HepG2 (cell line): ENCODE data around the gene NEURL4. TPM values are rescaled to one million over a fixed set of nuclear protein-coding genes. Genes with fewer than 3 reads are reported as not detected.
A peak's percentile ranks its signal among the peaks of the same experiment; 100 is the strongest.

Source experiments
- ATAC-seq: fragments of 200-7000 bp; cut with Tn5 transposase; 3 replicates; pipeline ENCODE4 v1.9.1; 2020; ENCODE audit warnings: mild to moderate bottlenecking, moderate library complexity
- BruUV-seq: library from RNA; stranded (reverse); fragments of 400-500 nt; replicated peaks from 2 replicates; lab custom pipeline; 2021; lab: Mats Ljungman, UMichigan
- CTCF ChIA-PET: fragments of 300-600 bp; formaldehyde crosslinking; extraction: SDS; loops from one replicate; lab custom pipeline; 2021; ENCODE audit warnings: low total read pairs, inconsistent platforms, low intra/inter-chr PET ratio; lab: Yijun Ruan, JAX
- POLR2A ChIA-PET: fragments of 350-600 bp; sonication (Branson Sonifier 250); formaldehyde crosslinking; loops from one replicate; lab custom pipeline; 2020; ENCODE audit warnings: antibody characterized with exemption, inconsistent platforms; lab: Yijun Ruan, JAX
- DNase-seq: peaks from one replicate; pipeline ENCODE4 v3.0.0-alpha.2; 2015; ENCODE audit warnings: low spot score
- FAIRE-seq: peaks from 3 replicates; lab custom pipeline; 2011; peaks lifted over from hg19 to GRCh38; lab: Jason Lieb, UNC
- H2AFZ ChIP-seq: one replicate; pipeline ENCODE4 v1.6.1; 2011; ENCODE audit warnings: low read length, inconsistent platforms
- H3K27ac ChIP-seq: fragments of 300-600 bp; 3 replicates; pipeline ENCODE4 v1.8.0; 2011; ENCODE audit warnings: mixed run types, mild to moderate bottlenecking, mixed read lengths, low read length, inconsistent platforms; ENCODE audit not compliant: insufficient read depth; ENCODE audit errors: extremely low read length
- H3K27me3 ChIP-seq, 2 experiments: fragments of 200-600 bp in 1 of 2; 2 replicates in 1 of 2; 3 replicates in 1 of 2; pipeline versions ENCODE4 v1.6.0 to v1.8.0; 2011; ENCODE audit warnings: low read length in 2 of 2, mild to moderate bottlenecking in 2 of 2, moderate library complexity in 2 of 2, inconsistent platforms in 1 of 2; ENCODE audit not compliant: insufficient read depth in 2 of 2, control insufficient read depth in 1 of 2
- H3K36me3 ChIP-seq, 2 experiments: fragments of 200-600 bp in 1 of 2; replicated peaks in 1 of 2; 2 replicates in 1 of 2; 3 replicates in 1 of 2; pipeline versions ENCODE4 v1.5.1 to v1.8.0; 2011; ENCODE audit warnings: low read length in 2 of 2, inconsistent platforms in 1 of 2; ENCODE audit not compliant: insufficient read depth in 2 of 2, control insufficient read depth in 1 of 2
- H3K4me1 ChIP-seq: 2 replicates; pipeline ENCODE4 v1.5.1; 2012; ENCODE audit warnings: low read length, inconsistent platforms; ENCODE audit not compliant: insufficient read depth
- H3K4me2 ChIP-seq: 2 replicates; pipeline ENCODE4 v1.6.0; 2011; ENCODE audit warnings: low read depth, low read length, inconsistent platforms
- H3K4me3 ChIP-seq, 3 experiments: fragments of 200-600 bp in 1 of 3; sonication (generic), shearing (Covaris generic) in 1 of 3; replicated peaks in 1 of 3; 2 replicates each; pipeline ENCODE4 v1.5.1; 2011 to 2016; ENCODE audit warnings: low read length in 3 of 3, inconsistent platforms in 2 of 3, low read depth in 2 of 3, mild to moderate bottlenecking in 2 of 3, control low read depth in 1 of 3, mixed read lengths in 1 of 3; ENCODE audit not compliant: insufficient read depth in 1 of 3
- H3K79me2 ChIP-seq: one replicate; pipeline ENCODE4 v1.6.1; 2011; ENCODE audit warnings: low read length, inconsistent platforms; ENCODE audit not compliant: insufficient read depth
- H3K9ac ChIP-seq: 2 replicates; pipeline ENCODE4 v1.6.0; 2011; ENCODE audit warnings: mild to moderate bottlenecking, low read depth, low read length, inconsistent platforms; ENCODE audit not compliant: insufficient read depth
- H3K9me3 ChIP-seq: 2 replicates; pipeline ENCODE4 v1.5.1; 2012; ENCODE audit warnings: mild to moderate bottlenecking, low read length
- H4K20me1 ChIP-seq: 2 replicates; pipeline ENCODE4 v1.6.0; 2011; ENCODE audit warnings: inconsistent platforms, mild to moderate bottlenecking, low read length, moderate library complexity; ENCODE audit not compliant: insufficient read depth
- CAMTA2 ChIP-seq: sonication (generic); formaldehyde crosslinking; IDR thresholded peaks from 2 replicates; pipeline ENCODE4 v1.4.0; 2020; ENCODE audit warnings: mild to moderate bottlenecking, missing genetic modification reagents, borderline replicate concordance
- DMAP1 ChIP-seq: IDR thresholded peaks from 2 replicates; pipeline ENCODE4 v1.6.1; 2016
- PATZ1 ChIP-seq: sonication (generic); formaldehyde crosslinking; IDR thresholded peaks from 2 replicates; pipeline ENCODE4 v1.4.0; 2020; ENCODE audit warnings: missing genetic modification reagents
- SRY ChIP-seq: sonication (generic); formaldehyde crosslinking; IDR thresholded peaks from 2 replicates; pipeline ENCODE4 v1.8.0; 2022; ENCODE audit warnings: mild to moderate bottlenecking, missing genetic modification reagents
- ZBTB8A ChIP-seq: sonication (generic); formaldehyde crosslinking; IDR thresholded peaks from 2 replicates; pipeline ENCODE4 v1.4.0; 2020; ENCODE audit warnings: mild to moderate bottlenecking, low read depth, missing genetic modification reagents, borderline replicate concordance
- ZNF280B ChIP-seq: sonication (generic); formaldehyde crosslinking; IDR thresholded peaks from 2 replicates; pipeline ENCODE4 v1.5.0; 2020; ENCODE audit warnings: missing genetic modification reagents, mild to moderate bottlenecking, borderline replicate concordance
- WGBS: methylation state at CpG from one replicate; pipeline ENCODE4 v1.1.6; 2017; ENCODE audit warnings: low lambda C conversion rate; 5-methylcytosine and 5-hydroxymethylcytosine counted together
- in situ Hi-C: cut with HindIII; loops from 2 replicates; pipeline ENCODE4 v1.10.0; 2017; ENCODE audit warnings: low pct_unique_long_range_greater_than_20kb; ENCODE audit not compliant: extremely low pct_ligation_motif_present
- intact Hi-C: fragments of 100-400 bp; cut with micrococcal nuclease; formaldehyde crosslinking; loops from one replicate; pipeline ENCODE4 v1.10.0; 2022; ENCODE audit not compliant: unreplicated experiment
- polyA plus RNA-seq, 8 experiments: library from polyadenylated mRNA; depleted of rRNA in 3 of 8; stranded (reverse) in 7 of 8; unstranded in 1 of 8; fragments of >200 nt; fragmentation: Illumina TruSeq in 4 of 8; extraction: Trizol in 4 of 8; gene quantifications; 2 replicates each; pipeline versions ENCODE4 v1.2.1 to v1.2.3, GENCODE V29; 2011 to 2016; ENCODE audit warnings: low read depth in 4 of 8, missing spikeins in 1 of 8, mixed read lengths in 1 of 8; ENCODE audit not compliant: insufficient read depth in 1 of 8
- total RNA-seq, 5 experiments: library from RNA; depleted of rRNA; stranded (reverse); fragments of >200 nt; fragmentation: Illumina TruSeq; extraction: Trizol; gene quantifications; 2 replicates each; pipeline ENCODE4 v1.2.3, GENCODE V29; 2016; ENCODE audit warnings: low read depth in 1 of 5
- TF ChIP-seq, protein P1 (sequence below): sonication (generic); formaldehyde crosslinking; IDR thresholded peaks from 2 replicates; pipeline ENCODE4 v1.8.1; 2022; ENCODE audit warnings: mild to moderate bottlenecking, missing genetic modification reagents
- TF ChIP-seq, protein P2 (sequence below): sonication (generic); formaldehyde crosslinking; IDR thresholded peaks from 2 replicates; pipeline ENCODE4 v1.8.1; 2023; ENCODE audit warnings: mild to moderate bottlenecking, missing genetic modification reagents
- TF ChIP-seq, protein P3 (sequence below): sonication (generic); formaldehyde crosslinking; IDR thresholded peaks from 2 replicates; pipeline ENCODE4 v1.4.0; 2020; ENCODE audit warnings: missing genetic modification reagents, borderline replicate concordance

NEURL4 gene
- total and polyA plus RNA-seq, 2 of the 13 experiments (the other 11 are each of a cell fraction or from before 2014, with no cell fraction given) = 14.8 to 15.7 TPM

DNA sequence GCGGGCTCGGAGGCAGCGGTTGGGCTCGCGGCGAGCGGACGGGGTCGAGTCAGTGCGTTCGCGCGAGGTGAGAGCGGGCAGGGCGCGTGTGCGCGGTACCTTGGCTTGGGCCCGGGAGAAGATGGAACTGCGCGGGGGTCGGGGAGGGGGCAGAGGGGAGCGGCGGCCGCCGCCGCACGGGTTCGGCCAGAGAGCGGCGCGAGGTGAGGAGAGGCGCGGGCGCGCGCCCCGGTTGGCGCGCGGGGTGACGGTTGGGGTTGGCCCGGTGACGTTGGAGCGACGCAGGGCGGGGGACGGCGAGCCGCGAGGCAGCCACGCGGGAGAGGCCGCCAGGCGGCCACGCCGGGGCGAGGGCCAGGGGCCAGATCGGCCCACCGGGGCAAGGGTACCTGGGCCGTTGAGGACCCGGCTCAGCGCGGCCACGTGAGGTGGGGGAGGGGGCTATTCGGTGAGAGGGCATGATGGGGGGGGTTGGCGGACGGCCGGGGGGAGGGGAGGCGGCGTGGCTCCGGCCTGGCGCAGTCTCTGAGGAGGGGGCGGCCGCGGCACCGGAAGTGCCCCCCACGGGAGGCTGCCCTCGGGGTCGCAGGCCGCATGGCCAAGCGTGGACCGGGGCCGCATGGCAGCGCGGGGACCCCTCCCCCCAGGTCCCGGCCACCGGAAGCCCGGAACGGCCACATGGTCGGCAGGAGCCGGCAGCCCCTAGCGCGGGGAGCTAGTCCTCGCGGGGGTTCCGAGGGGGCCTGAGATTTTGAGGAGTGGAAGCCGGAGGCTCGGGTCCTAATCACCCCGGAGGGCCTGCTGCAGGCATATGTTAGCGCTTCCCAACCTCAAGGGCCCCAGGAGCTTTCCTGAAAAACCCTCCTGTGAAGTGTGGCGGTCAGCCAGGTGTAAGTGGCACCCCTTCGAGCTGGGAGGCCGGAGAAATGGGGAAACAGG, 21.2 kb downstream of the NEURL4 start:
- CTCF ChIA-PET = no interaction called here
- H3K4me3 ChIP-seq = peak overlapping the region; percentile 64 to 84 (median 77)
- H3K27ac ChIP-seq = peak overlapping the region; percentile 96
- H3K9ac ChIP-seq = peak overlapping the region; percentile 94
- H2AFZ ChIP-seq = no peak overlapping the region
- DNase-seq (no peak), FAIRE-seq (no peak), ATAC-seq (peak; percentile 24)
- intact Hi-C loops = no loop called here
- no peaks in the 10 kb centered on the region for H3K9me3 ChIP-seq
- peak overlapping the region; percentile 90 for H3K4me2 ChIP-seq
- BruUV-seq = no TSS peak
- peaks cover 40% of the 10 kb centered on the region for H3K79me2 ChIP-seq
- in situ Hi-C loops = no loop called here
- peaks cover 40% of the 10 kb centered on the region for H4K20me1 ChIP-seq
- POLR2A ChIA-PET = interaction anchor here (0.7 to 3.0 kb wide), 5 partner anchors 21 to 96 kb away, joined by 3 to 17 read pairs (median 3); partner anchors contain the start of genes ACADVL, DLG4, NEURL4 and SLC2A4
- WGBS = 3% methylated on average over 13 of the region's 104 CpGs
- H3K27me3 ChIP-seq = no peaks in the 10 kb centered on the region
- H3K4me1 ChIP-seq = peaks cover 46% of the 10 kb centered on the region
- H3K36me3 ChIP-seq = peaks cover 19 to 35% of the 10 kb centered on the region in 2 experiments
- 0 out of 2 replicates have a peak, but pooled peaks have one; percentile 73 for TF ChIP-seq CAMTA2 (CRISPR knock-in tag)
- TF ChIP-seq, protein P1, sequence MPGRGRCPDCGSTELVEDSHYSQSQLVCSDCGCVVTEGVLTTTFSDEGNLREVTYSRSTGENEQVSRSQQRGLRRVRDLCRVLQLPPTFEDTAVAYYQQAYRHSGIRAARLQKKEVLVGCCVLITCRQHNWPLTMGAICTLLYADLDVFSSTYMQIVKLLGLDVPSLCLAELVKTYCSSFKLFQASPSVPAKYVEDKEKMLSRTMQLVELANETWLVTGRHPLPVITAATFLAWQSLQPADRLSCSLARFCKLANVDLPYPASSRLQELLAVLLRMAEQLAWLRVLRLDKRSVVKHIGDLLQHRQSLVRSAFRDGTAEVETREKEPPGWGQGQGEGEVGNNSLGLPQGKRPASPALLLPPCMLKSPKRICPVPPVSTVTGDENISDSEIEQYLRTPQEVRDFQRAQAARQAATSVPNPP (CRISPR knock-in tag) = no peak
- TF ChIP-seq ZNF280B = 0 out of 2 replicates have a peak, but pooled peaks have one; percentile 16
- TF ChIP-seq, protein P2, sequence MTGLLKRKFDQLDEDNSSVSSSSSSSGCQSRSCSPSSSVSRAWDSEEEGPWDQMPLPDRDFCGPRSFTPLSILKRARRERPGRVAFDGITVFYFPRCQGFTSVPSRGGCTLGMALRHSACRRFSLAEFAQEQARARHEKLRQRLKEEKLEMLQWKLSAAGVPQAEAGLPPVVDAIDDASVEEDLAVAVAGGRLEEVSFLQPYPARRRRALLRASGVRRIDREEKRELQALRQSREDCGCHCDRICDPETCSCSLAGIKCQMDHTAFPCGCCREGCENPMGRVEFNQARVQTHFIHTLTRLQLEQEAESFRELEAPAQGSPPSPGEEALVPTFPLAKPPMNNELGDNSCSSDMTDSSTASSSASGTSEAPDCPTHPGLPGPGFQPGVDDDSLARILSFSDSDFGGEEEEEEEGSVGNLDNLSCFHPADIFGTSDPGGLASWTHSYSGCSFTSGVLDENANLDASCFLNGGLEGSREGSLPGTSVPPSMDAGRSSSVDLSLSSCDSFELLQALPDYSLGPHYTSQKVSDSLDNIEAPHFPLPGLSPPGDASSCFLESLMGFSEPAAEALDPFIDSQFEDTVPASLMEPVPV (CRISPR knock-in tag) = peak; percentile 59
- peak; percentile 96 for TF ChIP-seq DMAP1 (CRISPR knock-in tag)
- no peak for TF ChIP-seq ZBTB8A (CRISPR knock-in tag)
- TF ChIP-seq SRY (CRISPR knock-in tag) = peak; percentile 51; the same call in 1 of the 2 replicates
- TF ChIP-seq PATZ1 = peak; percentile 92
- TF ChIP-seq, protein P3, sequence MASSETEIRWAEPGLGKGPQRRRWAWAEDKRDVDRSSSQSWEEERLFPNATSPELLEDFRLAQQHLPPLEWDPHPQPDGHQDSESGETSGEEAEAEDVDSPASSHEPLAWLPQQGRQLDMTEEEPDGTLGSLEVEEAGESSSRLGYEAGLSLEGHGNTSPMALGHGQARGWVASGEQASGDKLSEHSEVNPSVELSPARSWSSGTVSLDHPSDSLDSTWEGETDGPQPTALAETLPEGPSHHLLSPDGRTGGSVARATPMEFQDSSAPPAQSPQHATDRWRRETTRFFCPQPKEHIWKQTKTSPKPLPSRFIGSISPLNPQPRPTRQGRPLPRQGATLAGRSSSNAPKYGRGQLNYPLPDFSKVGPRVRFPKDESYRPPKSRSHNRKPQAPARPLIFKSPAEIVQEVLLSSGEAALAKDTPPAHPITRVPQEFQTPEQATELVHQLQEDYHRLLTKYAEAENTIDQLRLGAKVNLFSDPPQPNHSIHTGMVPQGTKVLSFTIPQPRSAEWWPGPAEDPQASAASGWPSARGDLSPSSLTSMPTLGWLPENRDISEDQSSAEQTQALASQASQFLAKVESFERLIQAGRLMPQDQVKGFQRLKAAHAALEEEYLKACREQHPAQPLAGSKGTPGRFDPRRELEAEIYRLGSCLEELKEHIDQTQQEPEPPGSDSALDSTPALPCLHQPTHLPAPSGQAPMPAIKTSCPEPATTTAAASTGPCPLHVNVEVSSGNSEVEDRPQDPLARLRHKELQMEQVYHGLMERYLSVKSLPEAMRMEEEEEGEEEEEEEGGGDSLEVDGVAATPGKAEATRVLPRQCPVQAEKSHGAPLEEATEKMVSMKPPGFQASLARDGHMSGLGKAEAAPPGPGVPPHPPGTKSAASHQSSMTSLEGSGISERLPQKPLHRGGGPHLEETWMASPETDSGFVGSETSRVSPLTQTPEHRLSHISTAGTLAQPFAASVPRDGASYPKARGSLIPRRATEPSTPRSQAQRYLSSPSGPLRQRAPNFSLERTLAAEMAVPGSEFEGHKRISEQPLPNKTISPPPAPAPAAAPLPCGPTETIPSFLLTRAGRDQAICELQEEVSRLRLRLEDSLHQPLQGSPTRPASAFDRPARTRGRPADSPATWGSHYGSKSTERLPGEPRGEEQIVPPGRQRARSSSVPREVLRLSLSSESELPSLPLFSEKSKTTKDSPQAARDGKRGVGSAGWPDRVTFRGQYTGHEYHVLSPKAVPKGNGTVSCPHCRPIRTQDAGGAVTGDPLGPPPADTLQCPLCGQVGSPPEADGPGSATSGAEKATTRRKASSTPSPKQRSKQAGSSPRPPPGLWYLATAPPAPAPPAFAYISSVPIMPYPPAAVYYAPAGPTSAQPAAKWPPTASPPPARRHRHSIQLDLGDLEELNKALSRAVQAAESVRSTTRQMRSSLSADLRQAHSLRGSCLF (CRISPR knock-in tag) = no peak
